ENCODE results near the gene SNX24. TPM values are rescaled to one million over a fixed set of nuclear protein-coding genes. Genes with fewer than 3 reads are reported as not detected.

The SNX24 gene
- polyA plus RNA-seq (2011; rRNA removed) (19.6 and 22.4 TPM in 2 replicates), polyA plus RNA-seq (2017; fragmentation: RNase III; extraction: RNeasy Plus Mini Kit Qiagen cat#74134 plus additional on column Dnase treatment) (20.4 to 24.7 TPM (median 23.9 TPM) in 3 replicates), polyA minus RNA-seq (2011; rRNA and poly(A)+ RNA removed) (6.2 and 6.3 TPM in 2 replicates)
- polyA plus RNA-seq (2012; cell fraction: cytosol; rRNA removed): 6.6 and 7.3 TPM in 2 replicates
- 2.6 and 4.2 TPM in 2 replicates for polyA plus RNA-seq (2012; cell fraction: nucleus; rRNA removed)

- Histone ChIP-seq H3K4me1 (peaks cover 46% of the 10 kb centered on the region), H3K4me3 (peak within 1 kb of the TSS; percentile 80), H3K27ac (peak within 1 kb of the TSS; percentile 94 to 99), H3K4me2 (peak within 1 kb of the TSS; percentile 90), H3K9me3 (no peaks in the 10 kb centered on the region)
- DNase-seq (ENCODE audit: low read depth in 1 of 2, low spot score in 1 of 2) (peak; percentile 81), FAIRE-seq (no peak), ATAC-seq (peak; percentile 88 to 90)
- ChIA-PET CTCF (interaction anchor here (0.7 to 1.1 kb wide), 2 partner anchors 14 to 371 kb away, joined by 3 read pairs; no protein-coding TSS in a partner anchor), POLR2A (interaction anchor here (0.6 to 1.8 kb wide), 6 partner anchors 14 to 667 kb away, joined by 3 to 6 read pairs (median 4); partner anchors contain the start of genes CSNK1G3 and SNX2)
- TF ChIP-seq PHF8 (IDR thresholded peaks at IDR 0.05; ENCODE audit: borderline replicate concordance, low read depth) (peak; percentile 91), HOXB5 (CRISPR knock-in tag; IDR thresholded peaks at IDR 0.05) (peak; percentile 29; the same call in 1 of the 2 replicates), EP300 (IDR thresholded peaks at IDR 0.05) (no peak), CBX2 (IDR thresholded peaks at IDR 0.05; ENCODE audit: borderline replicate concordance, low read depth) (no peak), HOXB13 (CRISPR knock-in tag; IDR thresholded peaks at IDR 0.05; ENCODE audit: low read depth) (no peak), POLR2A (IDR thresholded peaks at IDR 0.05; ENCODE audit: low read length) (peak; percentile 73), MAFK (IDR thresholded peaks at IDR 0.05; ENCODE audit: partially characterized antibody) (peak; percentile 99), HEYL (CRISPR knock-in tag; IDR thresholded peaks at IDR 0.05) (no peak), E2F6 (IDR thresholded peaks at IDR 0.05; ENCODE audit: borderline replicate concordance, low read depth) (peak; percentile 53; the same call in 1 of the 2 replicates), NR3C1 (IDR thresholded peaks at IDR 0.05) (no peak), CBX8 (IDR thresholded peaks at IDR 0.05) (no peak), JUN (IDR thresholded peaks at IDR 0.05) (peak; percentile 57 to 74; a peak in 4 of 5 replicates), CHD4 (IDR thresholded peaks at IDR 0.05; ENCODE audit: borderline replicate concordance) (no peak), RAD21 (conservative IDR thresholded peaks at IDR 0.05 in 1 of 2, IDR thresholded peaks at IDR 0.05 in 1 of 2) (no peak), PBX3 (IDR thresholded peaks at IDR 0.05) (0 out of 2 replicates have a peak, but pooled peaks have one; percentile 53)
- TF ChIP-seq, protein P1, sequence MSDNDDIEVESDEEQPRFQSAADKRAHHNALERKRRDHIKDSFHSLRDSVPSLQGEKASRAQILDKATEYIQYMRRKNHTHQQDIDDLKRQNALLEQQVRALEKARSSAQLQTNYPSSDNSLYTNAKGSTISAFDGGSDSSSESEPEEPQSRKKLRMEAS (IDR thresholded peaks at IDR 0.05): peak; percentile 53
- TF ChIP-seq, protein P2, sequence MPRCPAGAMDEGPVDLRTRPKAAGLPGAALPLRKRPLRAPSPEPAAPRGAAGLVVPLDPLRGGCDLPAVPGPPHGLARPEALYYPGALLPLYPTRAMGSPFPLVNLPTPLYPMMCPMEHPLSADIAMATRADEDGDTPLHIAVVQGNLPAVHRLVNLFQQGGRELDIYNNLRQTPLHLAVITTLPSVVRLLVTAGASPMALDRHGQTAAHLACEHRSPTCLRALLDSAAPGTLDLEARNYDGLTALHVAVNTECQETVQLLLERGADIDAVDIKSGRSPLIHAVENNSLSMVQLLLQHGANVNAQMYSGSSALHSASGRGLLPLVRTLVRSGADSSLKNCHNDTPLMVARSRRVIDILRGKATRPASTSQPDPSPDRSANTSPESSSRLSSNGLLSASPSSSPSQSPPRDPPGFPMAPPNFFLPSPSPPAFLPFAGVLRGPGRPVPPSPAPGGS (IDR thresholded peaks at IDR 0.05): peak; percentile 67; the same call in 2 of the 3 replicates
- WGBS (ENCODE audit: missing lambda C conversion rate): under 1% methylated on average over 33 of the region's 92 CpGs
Observed at GRCh38 chr5:122845229-122846050, at the start of gene SNX24. TSS of gene SNX24 (plus strand) at chr5:122845613. CDS start at chr5:122845634, 21 bp downstream.

GRCh38 chr5:122805481-122805880 is 39.9 kb upstream of the SNX24 start:
- DNase-seq (ENCODE audit: low read depth in 1 of 2, low spot score in 1 of 2) (peak in 1 of 2 experiments; percentile 2), ATAC-seq (no peak), FAIRE-seq (no peak)
- H3K27ac ChIP-seq: no peak overlapping the region
- no peaks in the 10 kb centered on the region for H3K9me3 ChIP-seq
- ChIA-PET CTCF (interaction anchor here (1.3 kb wide), 1 partner anchor 16 kb away, joined by 4 read pairs; no protein-coding TSS in a partner anchor), POLR2A (no interaction called here)
- TF ChIP-seq CBX2 (IDR thresholded peaks at IDR 0.05; ENCODE audit: borderline replicate concordance, low read depth) (no peak), RAD21 (conservative IDR thresholded peaks at IDR 0.05 in 1 of 2, IDR thresholded peaks at IDR 0.05 in 1 of 2) (no peak), ELK1 (IDR thresholded peaks at IDR 0.05; ENCODE audit: low read depth, low read length) (no peak), RCOR1 (IDR thresholded peaks at IDR 0.05; ENCODE audit: low read depth, low read length) (no peak), FOSL2 (IDR thresholded peaks at IDR 0.05) (no peak), FOSL2 (CRISPR knock-in tag; IDR thresholded peaks at IDR 0.05) (peak; percentile 44)
- no peak overlapping the region for H3K4me2 ChIP-seq
- no peaks in the 10 kb centered on the region for H3K4me1 ChIP-seq
- 90% methylated on average over 2 of the region's 2 CpGs for WGBS (ENCODE audit: missing lambda C conversion rate)
- no peak overlapping the region for H3K4me3 ChIP-seq
